Esophagus squamous epithelium (tissue), 4 donors: ENCODE results near the gene TULP4.

ENCODE experiments used
- POLR2A ChIP-seq, 4 donors: fragments of 450-650 bp; IDR thresholded peaks; one replicate each; pipeline ENCODE4 v1.6.1; 2017; ENCODE audit warnings: antibody characterized with exemption in 4 of 4, mild to moderate bottlenecking in 4 of 4, moderate library complexity in 3 of 4
- TF ChIP-seq, protein P1 (sequence below), 6 experiments: fragments of 450-650 bp in 4 of 6; fragments of 200-600 bp in 2 of 6; sonication (generic) in 2 of 6; IDR thresholded peaks; one replicate each; pipeline ENCODE4 v1.5.1; 2016 to 2019; ENCODE audit warnings: antibody characterized with exemption in 6 of 6, mild to moderate bottlenecking in 4 of 6, moderate library complexity in 4 of 6

DNA sequence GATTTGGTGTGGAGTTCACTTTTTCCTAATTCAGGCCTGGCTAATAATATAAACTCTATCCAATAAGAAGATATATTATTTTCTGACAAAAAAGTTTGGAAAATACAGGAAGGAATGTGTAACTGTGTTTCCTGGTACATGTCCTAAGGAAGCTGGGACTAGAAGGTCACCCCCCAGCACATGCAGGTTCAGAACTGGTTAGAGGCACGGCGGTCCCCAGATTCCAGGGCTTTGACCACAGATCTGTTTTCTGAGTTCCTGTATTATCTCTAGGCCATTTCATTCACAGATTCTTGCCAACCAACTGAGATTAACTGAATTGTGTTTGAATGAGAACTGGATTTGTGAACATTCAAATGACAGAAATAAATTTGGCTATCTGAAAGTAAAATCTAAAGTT is 94.5 kb downstream of the TULP4 start:
- TF ChIP-seq, protein P1, sequence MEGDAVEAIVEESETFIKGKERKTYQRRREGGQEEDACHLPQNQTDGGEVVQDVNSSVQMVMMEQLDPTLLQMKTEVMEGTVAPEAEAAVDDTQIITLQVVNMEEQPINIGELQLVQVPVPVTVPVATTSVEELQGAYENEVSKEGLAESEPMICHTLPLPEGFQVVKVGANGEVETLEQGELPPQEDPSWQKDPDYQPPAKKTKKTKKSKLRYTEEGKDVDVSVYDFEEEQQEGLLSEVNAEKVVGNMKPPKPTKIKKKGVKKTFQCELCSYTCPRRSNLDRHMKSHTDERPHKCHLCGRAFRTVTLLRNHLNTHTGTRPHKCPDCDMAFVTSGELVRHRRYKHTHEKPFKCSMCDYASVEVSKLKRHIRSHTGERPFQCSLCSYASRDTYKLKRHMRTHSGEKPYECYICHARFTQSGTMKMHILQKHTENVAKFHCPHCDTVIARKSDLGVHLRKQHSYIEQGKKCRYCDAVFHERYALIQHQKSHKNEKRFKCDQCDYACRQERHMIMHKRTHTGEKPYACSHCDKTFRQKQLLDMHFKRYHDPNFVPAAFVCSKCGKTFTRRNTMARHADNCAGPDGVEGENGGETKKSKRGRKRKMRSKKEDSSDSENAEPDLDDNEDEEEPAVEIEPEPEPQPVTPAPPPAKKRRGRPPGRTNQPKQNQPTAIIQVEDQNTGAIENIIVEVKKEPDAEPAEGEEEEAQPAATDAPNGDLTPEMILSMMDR (IDR thresholded peaks at IDR 0.05), result no peak
- TF ChIP-seq POLR2A (IDR thresholded peaks at IDR 0.05), result no peak
